SK-N-SH (cell line): ENCODE results near the gene CDC37.

Experiments used
- CHD2 ChIP-seq: fragments of 150-350 bp; IDR thresholded peaks from 2 replicates; pipeline ENCODE4 v1.6.1; 2018; ENCODE audit warnings: low read length; ENCODE audit not compliant: partially characterized antibody
- ELF1 ChIP-seq: IDR thresholded peaks from 2 replicates; pipeline ENCODE4 v1.4.0; 2012
- EP300 ChIP-seq, 2 experiments: IDR thresholded peaks; 2 replicates each; pipeline versions ENCODE4 v1.4.0 to v1.6.1; 2012; ENCODE audit warnings: borderline replicate concordance in 1 of 2, low read depth in 1 of 2, low read length in 1 of 2
- FOXM1 ChIP-seq: IDR thresholded peaks from 2 replicates; pipeline ENCODE4 v1.4.0; 2012; ENCODE audit warnings: low read depth, mild to moderate bottlenecking
- MXI1 ChIP-seq: IDR thresholded peaks from 2 replicates; pipeline ENCODE4 v1.6.1; 2012; ENCODE audit warnings: mild to moderate bottlenecking, low read depth, low read length, improper control_type of control experiment
- POLR2AphosphoS5 ChIP-seq: IDR thresholded peaks from 2 replicates; pipeline ENCODE4 v1.6.1; 2012; ENCODE audit warnings: low read depth, low read length
- RFX5 ChIP-seq: IDR thresholded peaks from 2 replicates; pipeline ENCODE4 v1.6.1; 2012; ENCODE audit warnings: mild to moderate bottlenecking, improper control_type of control experiment, low read length
- SMC3 ChIP-seq: IDR thresholded peaks from 2 replicates; pipeline ENCODE4 v1.6.1; 2012; ENCODE audit warnings: low read depth, low read length, improper control_type of control experiment
- TCF12 ChIP-seq: IDR thresholded peaks from 2 replicates; pipeline ENCODE4 v1.4.0; 2012
- YY1 ChIP-seq: IDR thresholded peaks from 2 replicates; pipeline ENCODE4 v1.4.0; 2012; ENCODE audit warnings: low read depth, mild to moderate bottlenecking
- TF ChIP-seq, protein P1 (sequence below): fragments of 200-600 bp; sonication (generic); IDR thresholded peaks from 2 replicates; pipeline ENCODE4 v1.6.1; 2017; ENCODE audit warnings: antibody characterized with exemption, mild to moderate bottlenecking, moderate library complexity
- TF ChIP-seq, protein P2 (sequence below): IDR thresholded peaks from 2 replicates; pipeline ENCODE4 v1.6.1; 2012; ENCODE audit warnings: mild to moderate bottlenecking, low read depth, low read length, moderate library complexity
- TF ChIP-seq, protein P3 (sequence below): fragments of 150-350 bp; IDR thresholded peaks from 2 replicates; pipeline ENCODE4 v1.6.1; 2017; ENCODE audit warnings: antibody characterized with exemption, low read length, low read depth, borderline replicate concordance

DNA sequence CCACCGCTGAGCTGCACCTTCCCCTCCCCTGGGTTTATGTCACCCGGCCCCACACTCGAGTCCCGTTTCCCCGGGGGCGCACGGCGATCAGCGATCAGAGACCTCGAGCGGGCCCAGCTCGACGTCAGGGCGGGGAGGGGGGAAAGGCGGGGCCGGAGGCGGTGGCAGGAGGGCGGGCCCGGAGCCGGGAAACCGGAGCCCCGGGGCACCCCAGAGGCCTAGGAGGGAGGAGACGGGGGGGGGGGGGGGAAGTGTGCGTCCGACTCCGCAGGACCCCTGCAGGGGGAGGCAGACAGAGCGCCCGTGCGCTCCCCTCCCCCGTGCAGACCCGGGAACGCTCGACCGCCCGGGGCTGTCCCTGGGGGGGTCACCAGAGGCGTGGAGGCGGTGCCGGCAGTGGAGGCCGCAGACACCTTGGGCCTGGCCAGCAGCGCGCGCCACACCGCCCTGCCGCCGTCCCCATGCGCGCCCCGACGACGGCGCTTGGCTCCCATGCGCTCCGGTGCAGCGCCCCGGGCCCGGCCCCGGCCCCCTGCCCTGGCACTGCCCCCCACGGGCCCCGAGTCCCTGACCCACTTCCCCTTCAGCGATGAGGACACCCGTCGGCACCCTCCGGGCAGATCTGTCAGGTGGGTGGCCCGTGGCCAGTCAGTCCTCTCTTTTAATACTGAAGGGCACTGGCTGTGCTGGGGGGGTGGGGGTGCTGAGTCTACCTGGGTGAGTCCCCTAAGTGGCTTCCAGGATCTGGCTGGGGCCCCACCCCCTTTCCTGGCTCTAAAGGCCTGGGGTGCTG, 28.8 kb upstream of the CDC37 start:
- TF ChIP-seq, protein P1, sequence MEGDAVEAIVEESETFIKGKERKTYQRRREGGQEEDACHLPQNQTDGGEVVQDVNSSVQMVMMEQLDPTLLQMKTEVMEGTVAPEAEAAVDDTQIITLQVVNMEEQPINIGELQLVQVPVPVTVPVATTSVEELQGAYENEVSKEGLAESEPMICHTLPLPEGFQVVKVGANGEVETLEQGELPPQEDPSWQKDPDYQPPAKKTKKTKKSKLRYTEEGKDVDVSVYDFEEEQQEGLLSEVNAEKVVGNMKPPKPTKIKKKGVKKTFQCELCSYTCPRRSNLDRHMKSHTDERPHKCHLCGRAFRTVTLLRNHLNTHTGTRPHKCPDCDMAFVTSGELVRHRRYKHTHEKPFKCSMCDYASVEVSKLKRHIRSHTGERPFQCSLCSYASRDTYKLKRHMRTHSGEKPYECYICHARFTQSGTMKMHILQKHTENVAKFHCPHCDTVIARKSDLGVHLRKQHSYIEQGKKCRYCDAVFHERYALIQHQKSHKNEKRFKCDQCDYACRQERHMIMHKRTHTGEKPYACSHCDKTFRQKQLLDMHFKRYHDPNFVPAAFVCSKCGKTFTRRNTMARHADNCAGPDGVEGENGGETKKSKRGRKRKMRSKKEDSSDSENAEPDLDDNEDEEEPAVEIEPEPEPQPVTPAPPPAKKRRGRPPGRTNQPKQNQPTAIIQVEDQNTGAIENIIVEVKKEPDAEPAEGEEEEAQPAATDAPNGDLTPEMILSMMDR: no peak
- TF ChIP-seq CHD2 (no peak), ELF1 (no peak), EP300 (IDR thresholded peaks at IDR 0.05; ENCODE audit: borderline replicate concordance in 1 of 2, low read depth in 1 of 2, low read length in 1 of 2) (no peak), RFX5 (no peak), POLR2AphosphoS5 (no peak), YY1 (no peak), MXI1 (no peak), SMC3 (no peak), FOXM1 (no peak), TCF12 (no peak)
- TF ChIP-seq, protein P2, sequence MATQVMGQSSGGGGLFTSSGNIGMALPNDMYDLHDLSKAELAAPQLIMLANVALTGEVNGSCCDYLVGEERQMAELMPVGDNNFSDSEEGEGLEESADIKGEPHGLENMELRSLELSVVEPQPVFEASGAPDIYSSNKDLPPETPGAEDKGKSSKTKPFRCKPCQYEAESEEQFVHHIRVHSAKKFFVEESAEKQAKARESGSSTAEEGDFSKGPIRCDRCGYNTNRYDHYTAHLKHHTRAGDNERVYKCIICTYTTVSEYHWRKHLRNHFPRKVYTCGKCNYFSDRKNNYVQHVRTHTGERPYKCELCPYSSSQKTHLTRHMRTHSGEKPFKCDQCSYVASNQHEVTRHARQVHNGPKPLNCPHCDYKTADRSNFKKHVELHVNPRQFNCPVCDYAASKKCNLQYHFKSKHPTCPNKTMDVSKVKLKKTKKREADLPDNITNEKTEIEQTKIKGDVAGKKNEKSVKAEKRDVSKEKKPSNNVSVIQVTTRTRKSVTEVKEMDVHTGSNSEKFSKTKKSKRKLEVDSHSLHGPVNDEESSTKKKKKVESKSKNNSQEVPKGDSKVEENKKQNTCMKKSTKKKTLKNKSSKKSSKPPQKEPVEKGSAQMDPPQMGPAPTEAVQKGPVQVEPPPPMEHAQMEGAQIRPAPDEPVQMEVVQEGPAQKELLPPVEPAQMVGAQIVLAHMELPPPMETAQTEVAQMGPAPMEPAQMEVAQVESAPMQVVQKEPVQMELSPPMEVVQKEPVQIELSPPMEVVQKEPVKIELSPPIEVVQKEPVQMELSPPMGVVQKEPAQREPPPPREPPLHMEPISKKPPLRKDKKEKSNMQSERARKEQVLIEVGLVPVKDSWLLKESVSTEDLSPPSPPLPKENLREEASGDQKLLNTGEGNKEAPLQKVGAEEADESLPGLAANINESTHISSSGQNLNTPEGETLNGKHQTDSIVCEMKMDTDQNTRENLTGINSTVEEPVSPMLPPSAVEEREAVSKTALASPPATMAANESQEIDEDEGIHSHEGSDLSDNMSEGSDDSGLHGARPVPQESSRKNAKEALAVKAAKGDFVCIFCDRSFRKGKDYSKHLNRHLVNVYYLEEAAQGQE: no peak
- TF ChIP-seq, protein P3, sequence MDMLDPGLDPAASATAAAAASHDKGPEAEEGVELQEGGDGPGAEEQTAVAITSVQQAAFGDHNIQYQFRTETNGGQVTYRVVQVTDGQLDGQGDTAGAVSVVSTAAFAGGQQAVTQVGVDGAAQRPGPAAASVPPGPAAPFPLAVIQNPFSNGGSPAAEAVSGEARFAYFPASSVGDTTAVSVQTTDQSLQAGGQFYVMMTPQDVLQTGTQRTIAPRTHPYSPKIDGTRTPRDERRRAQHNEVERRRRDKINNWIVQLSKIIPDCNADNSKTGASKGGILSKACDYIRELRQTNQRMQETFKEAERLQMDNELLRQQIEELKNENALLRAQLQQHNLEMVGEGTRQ: no peak
